Right lung (tissue), 5 donors: ENCODE results near the gene FNDC1. TPM values are rescaled to one million over a fixed set of nuclear protein-coding genes. Genes with fewer than 3 reads are reported as not detected.
"Not testable (repeated sequence)": the region's sequence is repeated elsewhere in the genome, so short reads cannot be mapped to it uniquely, and the experiment has no call there.

Experiments used
- DNase-seq, 2 donors: peaks; one replicate each; pipeline ENCODE4 v3.0.0-alpha.2; 2013
- polyA plus RNA-seq, 5 donors: library from polyadenylated mRNA; unstranded; fragments of 120-200 nt; gene quantifications; one replicate each; pipeline versions ENCODE4 v1.2.1 to v1.2.3, GENCODE V29; 2013; ENCODE audit warnings: inconsistent platforms in 1 of 5, low replicate concordance in 1 of 5; ENCODE audit not compliant: insufficient read length in 5 of 5, insufficient read depth in 1 of 5

The FNDC1 gene
- polyA plus RNA-seq, 5 donors: 5.6 to 8.2 (median 6.7) TPM

- DNase-seq: no peak
Observed at GRCh38 chr6:159257846-159258245, 88.6 kb downstream of the FNDC1 start.

- no peak for DNase-seq
Observed at GRCh38 chr6:159259441-159260125, 90.4 kb downstream of the FNDC1 start.

GRCh38 chr6:159260208-159260607 lies 91.0 kb downstream of the FNDC1 start:
- no peak for DNase-seq

GRCh38 chr6:159261995-159262394 lies 92.8 kb downstream of the FNDC1 start:
- DNase-seq: no peak

GRCh38 chr6:159262586-159262985 lies 93.4 kb downstream of the FNDC1 start:
- no peak for DNase-seq

GRCh38 chr6:159267165-159267564 lies 98.0 kb downstream of the FNDC1 start:
- no peak for DNase-seq

- DNase-seq: no peak
Observed at GRCh38 chr6:159268511-159268910, 99.3 kb downstream of the FNDC1 start.

GRCh38 chr6:159271257-159271656 lies 102.1 kb downstream of the FNDC1 start:
- no peak for DNase-seq

GRCh38 chr6:159278626-159279025 lies 109.4 kb downstream of the FNDC1 start:
- no peak for DNase-seq

GRCh38 chr6:159279790-159280277 lies 110.6 kb downstream of the FNDC1 start:
- no peak for DNase-seq

GRCh38 chr6:159282421-159282820 lies 113.2 kb downstream of the FNDC1 start:
- DNase-seq: no peak

- not testable (repeated sequence) for DNase-seq
Observed at GRCh38 chr6:159284661-159285060, 115.5 kb downstream of the FNDC1 start.

GRCh38 chr6:159298840-159299239 lies 129.6 kb downstream of the FNDC1 start:
- DNase-seq: no peak

GRCh38 chr6:159299566-159299965 lies 130.4 kb downstream of the FNDC1 start:
- no peak for DNase-seq

GRCh38 chr6:159301277-159301676 lies 132.1 kb downstream of the FNDC1 start:
- no peak for DNase-seq

- DNase-seq: no peak
Observed at GRCh38 chr6:159301810-159302593, 132.8 kb downstream of the FNDC1 start.

- no peak for DNase-seq
Observed at GRCh38 chr6:159302594-159302992, 133.4 kb downstream of the FNDC1 start.

- no peak for DNase-seq
Observed at GRCh38 chr6:159303159-159303558, 134.0 kb downstream of the FNDC1 start.

GRCh38 chr6:159303784-159304183 lies 134.6 kb downstream of the FNDC1 start:
- DNase-seq: no peak

- DNase-seq: no peak
Observed at GRCh38 chr6:159304641-159305040, 135.4 kb downstream of the FNDC1 start.

- DNase-seq: no peak
Observed at GRCh38 chr6:159305159-159305558, 136.0 kb downstream of the FNDC1 start.

- no peak for DNase-seq
Observed at GRCh38 chr6:159305804-159306537, 136.8 kb downstream of the FNDC1 start.
